Measurements from ENCODE around the gene TLCD3A. TPM values are rescaled to one million over a fixed set of nuclear protein-coding genes. Genes with fewer than 3 reads are reported as not detected.
A peak's percentile ranks its signal among the peaks of the same experiment; 100 is the strongest.

The TLCD3A gene
- total RNA-seq, 1 experiment from 2014 or later = 31.6 TPM

GRCh38 chr17:703081-703875 lies 29.1 kb upstream of the TLCD3A start:
- ChIA-PET CTCF (interaction anchor here (0.7 to 2.5 kb wide), 8 partner anchors 14 to 293 kb away, joined by 3 to 18 read pairs (median 4); partner anchors contain the start of gene TIMM22), POLR2A (interaction anchor here (0.8 to 2.3 kb wide), 3 partner anchors 11 to 78 kb away, joined by 3 to 10 read pairs (median 3); partner anchors contain the start of genes GLOD4, MRM3 and VPS53)
- BruUV-seq (replicated peaks) = no TSS peak
- TF ChIP-seq, protein P1, sequence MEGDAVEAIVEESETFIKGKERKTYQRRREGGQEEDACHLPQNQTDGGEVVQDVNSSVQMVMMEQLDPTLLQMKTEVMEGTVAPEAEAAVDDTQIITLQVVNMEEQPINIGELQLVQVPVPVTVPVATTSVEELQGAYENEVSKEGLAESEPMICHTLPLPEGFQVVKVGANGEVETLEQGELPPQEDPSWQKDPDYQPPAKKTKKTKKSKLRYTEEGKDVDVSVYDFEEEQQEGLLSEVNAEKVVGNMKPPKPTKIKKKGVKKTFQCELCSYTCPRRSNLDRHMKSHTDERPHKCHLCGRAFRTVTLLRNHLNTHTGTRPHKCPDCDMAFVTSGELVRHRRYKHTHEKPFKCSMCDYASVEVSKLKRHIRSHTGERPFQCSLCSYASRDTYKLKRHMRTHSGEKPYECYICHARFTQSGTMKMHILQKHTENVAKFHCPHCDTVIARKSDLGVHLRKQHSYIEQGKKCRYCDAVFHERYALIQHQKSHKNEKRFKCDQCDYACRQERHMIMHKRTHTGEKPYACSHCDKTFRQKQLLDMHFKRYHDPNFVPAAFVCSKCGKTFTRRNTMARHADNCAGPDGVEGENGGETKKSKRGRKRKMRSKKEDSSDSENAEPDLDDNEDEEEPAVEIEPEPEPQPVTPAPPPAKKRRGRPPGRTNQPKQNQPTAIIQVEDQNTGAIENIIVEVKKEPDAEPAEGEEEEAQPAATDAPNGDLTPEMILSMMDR (IDR thresholded peaks at IDR 0.05; ENCODE audit: unreplicated experiment) = no peak
- no peaks in the 10 kb centered on the region for H3K27me3 Mint-ChIP-seq (ENCODE audit: insufficient read depth, unreplicated experiment)
- no peak overlapping the region for H3K4me3 Mint-ChIP-seq (ENCODE audit: unreplicated experiment)
- H3K27ac Mint-ChIP-seq (ENCODE audit: low read depth, unreplicated experiment) = no peak overlapping the region
- DNase-seq (ENCODE audit: unreplicated experiment) = no peak
- H3K36me3 Mint-ChIP-seq (ENCODE audit: insufficient read depth, unreplicated experiment) = peaks cover 21% of the 10 kb centered on the region
- no peaks in the 10 kb centered on the region for H3K4me1 Mint-ChIP-seq (ENCODE audit: insufficient read depth, unreplicated experiment)
- no peaks in the 10 kb centered on the region for H3K9me3 Mint-ChIP-seq (ENCODE audit: unreplicated experiment)
- intact Hi-C loops (cut with micrococcal nuclease) = no loop called here

DNA sequence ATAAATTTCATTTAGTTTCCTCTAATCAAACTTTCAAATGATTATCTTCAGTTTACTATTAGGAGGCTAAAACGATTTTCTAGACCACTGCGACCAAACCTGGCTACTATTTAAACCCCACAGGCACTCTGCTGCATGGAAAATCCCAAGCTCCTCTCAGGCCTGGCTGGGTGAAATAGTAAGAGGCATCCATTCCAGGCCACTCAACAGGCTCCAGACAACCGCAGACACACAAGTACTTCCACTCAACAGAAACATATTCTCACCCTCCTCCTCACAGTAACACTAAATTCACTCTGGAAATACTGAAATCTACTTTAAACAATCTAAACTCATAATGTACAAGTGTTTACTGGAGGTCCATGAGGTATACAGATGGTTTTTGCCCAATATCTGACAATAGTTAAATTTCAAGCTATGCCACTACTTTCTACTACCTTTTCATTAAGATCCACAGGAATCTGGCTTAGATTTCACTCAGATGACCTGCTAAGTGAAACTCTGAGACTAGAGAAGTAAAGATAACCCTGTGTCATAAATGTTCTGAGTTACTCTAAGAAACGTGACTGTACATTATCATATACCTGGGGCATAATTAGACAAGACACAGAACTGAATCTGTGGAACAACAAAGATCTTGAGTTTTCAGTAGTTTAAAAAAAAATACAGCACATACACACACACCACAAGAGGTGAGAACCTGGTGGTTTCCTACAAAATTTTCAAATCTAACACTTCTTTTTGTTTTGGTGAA lies 28.1 kb upstream of the TLCD3A start:
- H3K4me1 Mint-ChIP-seq (ENCODE audit: insufficient read depth, unreplicated experiment) = no peaks in the 10 kb centered on the region
- intact Hi-C loops (cut with micrococcal nuclease) = no loop called here
- ChIA-PET CTCF (interaction anchor here (0.6 to 2.5 kb wide), 4 partner anchors 96 to 292 kb away, joined by 3 to 18 read pairs (median 4); no protein-coding TSS in a partner anchor), POLR2A (interaction anchor here (0.8 to 2.3 kb wide), 4 partner anchors 10 to 77 kb away, joined by 3 to 10 read pairs (median 4); partner anchors contain the start of genes GLOD4, MRM3 and VPS53)
- BruUV-seq (replicated peaks) = no TSS peak
- H3K27ac Mint-ChIP-seq (ENCODE audit: low read depth, unreplicated experiment) = peak overlapping the region; percentile 50
- DNase-seq (ENCODE audit: unreplicated experiment) = no peak
- TF ChIP-seq, protein P1 (IDR thresholded peaks at IDR 0.05; ENCODE audit: unreplicated experiment) = no peak
- no peak overlapping the region for H3K4me3 Mint-ChIP-seq (ENCODE audit: unreplicated experiment)
- no peaks in the 10 kb centered on the region for H3K27me3 Mint-ChIP-seq (ENCODE audit: insufficient read depth, unreplicated experiment)
- H3K36me3 Mint-ChIP-seq (ENCODE audit: insufficient read depth, unreplicated experiment) = peaks cover 23% of the 10 kb centered on the region
- H3K9me3 Mint-ChIP-seq (ENCODE audit: unreplicated experiment) = no peaks in the 10 kb centered on the region

DNA sequence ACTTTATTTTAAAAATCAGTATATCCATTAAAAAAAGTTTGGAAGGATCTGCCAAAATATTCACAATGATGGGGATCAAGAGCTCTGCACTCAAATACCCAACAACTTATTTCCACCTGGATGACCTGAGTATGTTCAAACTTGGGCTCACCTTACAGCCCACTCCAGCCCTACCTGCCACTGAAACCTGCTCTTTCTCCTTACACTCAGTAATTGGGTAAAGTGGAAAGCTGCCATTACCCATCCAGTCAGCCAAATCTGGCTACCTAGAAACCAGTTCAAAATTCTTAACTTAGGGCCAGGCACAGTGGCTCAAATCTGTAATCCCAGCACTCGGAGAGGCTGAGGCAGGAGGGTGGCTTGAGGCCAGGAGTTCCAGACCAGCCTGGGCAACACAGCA lies 27.4 kb upstream of the TLCD3A start:
- BruUV-seq (replicated peaks) = no TSS peak
- Mint-ChIP-seq H3K9me3 (ENCODE audit: unreplicated experiment) (no peaks in the 10 kb centered on the region), H3K36me3 (ENCODE audit: insufficient read depth, unreplicated experiment) (peaks cover 29% of the 10 kb centered on the region), H3K27me3 (ENCODE audit: insufficient read depth, unreplicated experiment) (no peaks in the 10 kb centered on the region), H3K27ac (ENCODE audit: low read depth, unreplicated experiment) (peak overlapping the region; percentile 50), H3K4me1 (ENCODE audit: insufficient read depth, unreplicated experiment) (no peaks in the 10 kb centered on the region), H3K4me3 (ENCODE audit: unreplicated experiment) (no peak overlapping the region)
- POLR2A ChIA-PET = interaction anchor here (0.9 to 2.3 kb wide), 2 partner anchors 9 to 25 kb away, joined by 4 to 10 read pairs; partner anchors contain the start of gene VPS53
- CTCF ChIA-PET = interaction anchor here (0.6 to 2.5 kb wide), 5 partner anchors 8 to 316 kb away, joined by 3 to 18 read pairs (median 4); no protein-coding TSS in a partner anchor
- no peak for DNase-seq (ENCODE audit: unreplicated experiment)
- intact Hi-C loops (cut with micrococcal nuclease) = no loop called here
- TF ChIP-seq, protein P1 (IDR thresholded peaks at IDR 0.05; ENCODE audit: unreplicated experiment) = no peak

GRCh38 chr17:705863-706262 lies 26.5 kb upstream of the TLCD3A start:
- Mint-ChIP-seq H3K27me3 (ENCODE audit: insufficient read depth, unreplicated experiment) (no peaks in the 10 kb centered on the region), H3K27ac (ENCODE audit: low read depth, unreplicated experiment) (no peak overlapping the region), H3K4me1 (ENCODE audit: insufficient read depth, unreplicated experiment) (no peaks in the 10 kb centered on the region), H3K36me3 (ENCODE audit: insufficient read depth, unreplicated experiment) (peaks cover 37% of the 10 kb centered on the region), H3K9me3 (ENCODE audit: unreplicated experiment) (no peaks in the 10 kb centered on the region), H3K4me3 (ENCODE audit: unreplicated experiment) (no peak overlapping the region)
- intact Hi-C loops (cut with micrococcal nuclease) = no loop called here
- CTCF ChIA-PET = interaction anchor here (2.5 kb wide), 1 partner anchor 294 kb away, joined by 18 read pairs; no protein-coding TSS in a partner anchor
- POLR2A ChIA-PET = interaction anchor here (2.3 kb wide), 1 partner anchor 8 kb away, joined by 10 read pairs; the partner anchor contains the start of gene VPS53
- no peak for DNase-seq (ENCODE audit: unreplicated experiment)
- TF ChIP-seq, protein P1 (IDR thresholded peaks at IDR 0.05; ENCODE audit: unreplicated experiment) = no peak
- BruUV-seq (replicated peaks) = no TSS peak

All from MCF 10A (cell line).